Stimulated activated CD4-positive, alpha-beta T cell treated with anti-CD3 and anti-CD28 coated beads, Interleukin-2, amount 100 ng/mL, for 4 hours (primary cell): ENCODE data around the gene C9orf78.

Experiments used
- DNase-seq: peaks from one replicate; pipeline ENCODE4 v3.0.0-alpha.2; 2020; ENCODE audit warnings: low read depth

C9orf78 gene

DNA sequence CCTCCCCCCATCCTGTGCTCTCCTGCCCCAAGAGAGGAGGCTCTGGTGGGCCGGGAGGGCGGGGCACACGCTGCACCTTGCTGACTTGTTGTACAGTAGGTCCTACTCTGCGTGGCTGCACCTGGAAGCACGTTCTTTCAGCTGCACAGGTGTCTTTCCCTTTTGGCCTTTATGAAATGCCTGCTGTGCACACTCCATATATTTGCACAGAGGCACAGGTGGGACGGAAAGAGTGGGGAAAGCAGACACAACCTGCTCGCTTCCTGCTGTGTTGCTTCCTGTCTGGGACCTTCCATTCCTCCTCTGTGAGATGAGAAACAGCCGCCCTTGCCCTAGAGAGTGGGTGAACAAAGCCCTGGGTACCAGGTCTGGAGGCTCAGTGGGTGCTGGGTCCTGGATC is 5.0 kb upstream of the C9orf78 start:
- DNase-seq = no peak

DNA sequence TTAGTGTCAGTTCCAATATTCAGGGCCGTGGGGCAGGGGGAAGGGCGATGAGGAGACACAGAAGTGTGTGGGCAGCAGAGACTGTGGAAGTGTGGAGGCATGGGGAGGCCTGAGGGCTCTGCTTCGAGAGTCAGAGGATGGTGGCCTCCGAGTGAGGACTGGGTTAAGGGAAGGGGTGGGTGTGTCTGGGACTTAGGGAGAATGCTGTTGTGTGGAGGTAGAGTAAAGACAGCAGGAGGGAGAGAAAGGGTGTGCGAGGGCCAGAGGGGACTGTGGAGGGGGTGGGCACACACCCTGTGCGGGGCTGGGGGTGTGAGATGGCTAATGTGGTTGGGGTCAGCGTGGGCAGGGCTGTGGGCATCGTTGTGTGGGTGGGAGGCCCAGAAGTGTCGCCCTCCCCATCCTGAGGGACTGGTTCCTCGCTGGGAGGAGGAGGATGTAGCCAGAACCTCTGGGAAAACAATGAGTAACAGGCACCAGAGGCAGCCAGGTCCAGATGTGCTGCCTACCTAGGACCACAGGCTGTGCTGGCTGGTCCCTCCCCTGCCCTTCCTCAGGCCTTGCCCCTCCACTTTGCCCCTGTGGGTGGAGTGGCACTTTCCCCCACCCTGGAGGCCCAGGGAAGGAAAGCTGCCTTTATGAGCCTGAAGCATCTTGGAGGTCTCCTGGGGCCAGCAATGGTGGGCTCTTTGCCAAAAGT is 4.4 kb upstream of the C9orf78 start:
- DNase-seq = no peak

DNA sequence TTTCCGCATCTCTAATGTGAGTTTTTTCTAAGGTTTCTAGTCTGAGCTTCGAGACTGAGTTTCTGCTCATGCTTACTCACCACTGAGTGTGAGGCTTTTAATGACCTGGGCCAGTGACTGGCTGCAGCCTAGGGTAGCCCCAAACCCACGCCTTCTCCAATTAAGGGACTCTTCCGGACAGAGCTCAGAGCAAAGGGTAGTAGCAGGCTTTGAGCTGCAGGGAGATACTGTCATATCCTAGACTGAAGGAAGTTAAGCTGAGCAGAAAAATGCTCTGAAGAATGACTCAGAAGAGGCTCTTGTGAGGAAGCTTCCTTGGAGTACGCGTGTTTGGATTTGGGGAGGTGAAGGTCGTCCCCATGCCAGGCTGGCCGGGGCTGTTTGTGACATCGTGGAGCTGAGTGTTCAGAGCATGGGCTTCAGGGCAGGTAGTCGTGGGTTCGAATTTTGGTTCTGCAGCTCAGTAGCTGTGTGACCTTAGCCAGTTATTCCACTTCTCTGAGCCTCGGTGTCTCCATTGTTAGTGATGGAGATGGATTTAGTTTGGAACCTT is 3.7 kb upstream of the C9orf78 start:
- no peak for DNase-seq

DNA sequence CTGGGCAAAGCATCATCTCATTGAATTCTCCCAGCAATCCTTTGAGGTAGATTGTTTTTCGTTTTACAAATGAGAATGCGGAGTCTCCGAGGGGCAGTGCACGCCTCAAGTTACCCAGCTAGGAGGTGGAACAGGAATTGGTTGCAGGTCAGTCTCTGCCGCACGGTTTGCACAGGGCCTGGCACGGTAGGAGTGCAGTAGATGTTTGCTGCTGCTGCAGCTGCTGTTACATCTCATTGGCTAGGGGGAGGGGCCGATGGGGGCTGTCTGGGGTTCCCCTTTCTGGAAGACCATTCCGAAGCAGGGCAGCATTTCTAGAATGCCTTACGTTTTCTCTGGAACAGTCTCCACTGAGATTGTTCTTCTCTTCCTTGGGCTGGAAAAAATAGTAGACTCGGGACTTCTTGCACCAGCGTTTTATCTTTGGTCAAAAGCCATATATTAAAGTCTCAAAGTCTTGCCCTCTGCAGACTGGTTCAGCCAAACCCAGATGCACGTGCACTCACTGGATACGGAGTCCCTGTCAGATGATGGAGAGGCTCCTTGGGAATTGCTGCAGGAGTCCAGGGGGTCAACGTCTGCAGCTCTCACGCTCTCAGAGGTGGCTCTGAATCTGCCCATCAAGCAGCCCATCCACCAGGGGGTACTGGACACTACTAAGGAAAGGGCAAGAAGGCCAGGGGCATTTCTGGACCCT is 1.4 kb upstream of the C9orf78 start:
- DNase-seq = peak; percentile 40

DNA sequence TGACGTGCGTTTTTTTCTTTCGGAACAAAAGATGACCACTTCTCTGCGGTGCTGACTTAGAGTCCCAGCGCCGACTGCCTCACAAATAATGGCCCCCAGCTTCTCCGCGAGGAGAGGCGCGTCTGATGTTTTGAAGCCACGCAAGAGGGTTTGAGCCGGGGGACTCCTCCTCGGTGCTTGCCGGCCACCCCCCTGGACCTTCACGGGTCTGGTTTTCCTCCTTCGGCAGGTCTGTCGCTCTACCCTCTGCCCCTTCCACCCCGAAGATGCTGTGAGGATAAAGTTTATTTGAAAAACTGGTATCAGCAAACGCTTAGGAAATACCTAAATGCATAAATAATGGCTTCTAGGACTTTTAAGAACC is 767 bp upstream of the C9orf78 start:
- DNase-seq = no peak

DNA sequence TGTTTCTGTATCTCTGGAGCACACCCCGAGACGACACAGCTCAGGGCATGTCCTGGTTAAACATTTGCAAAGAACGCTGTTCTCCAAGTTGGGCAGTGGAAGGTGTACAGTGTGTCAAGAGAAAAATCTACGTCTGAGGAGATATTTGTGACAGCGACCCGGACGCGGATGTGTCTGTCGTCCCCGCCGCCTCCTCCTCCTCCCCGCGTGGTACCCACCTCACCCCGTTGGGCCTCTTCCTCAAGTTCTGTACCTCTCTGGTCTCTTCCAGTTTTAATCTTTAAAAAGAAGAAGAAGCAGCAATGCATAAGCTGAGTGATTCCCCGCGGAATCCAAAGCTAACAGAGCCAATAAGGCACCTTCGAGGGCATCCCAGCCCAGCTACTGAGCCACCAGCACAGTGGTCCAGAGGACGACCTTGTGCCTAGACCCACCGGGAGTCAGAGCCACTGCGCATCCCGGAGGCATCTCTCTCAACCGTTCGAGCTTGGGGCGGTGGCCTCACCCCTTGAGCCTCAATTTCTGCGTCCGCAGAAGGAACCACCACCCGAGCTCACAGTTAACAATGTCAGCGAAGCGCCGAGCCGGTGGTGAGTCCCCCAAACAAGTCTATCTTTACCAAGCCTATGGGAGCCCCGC is 467 bp downstream of the C9orf78 start:
- peak; percentile 31 for DNase-seq

DNA sequence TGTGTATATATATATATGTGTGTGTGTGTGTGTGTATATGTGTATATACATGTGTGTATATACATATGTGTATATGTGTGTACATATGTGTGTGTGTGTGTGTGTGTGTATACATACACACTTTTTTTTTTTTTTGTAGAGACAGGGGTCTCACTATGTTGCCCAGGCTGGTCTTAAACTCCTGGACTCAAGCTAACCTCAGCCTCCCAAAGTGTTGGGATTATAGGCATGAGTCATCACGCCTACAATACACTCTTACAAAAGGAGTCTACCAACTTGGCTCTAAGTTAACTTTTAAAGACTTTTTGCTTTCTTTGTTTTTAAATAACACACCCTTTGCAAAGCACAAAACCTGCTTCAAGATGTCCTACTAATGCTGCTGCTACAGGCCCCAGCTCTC is 2.1 kb downstream of the C9orf78 start:
- no peak for DNase-seq

DNA sequence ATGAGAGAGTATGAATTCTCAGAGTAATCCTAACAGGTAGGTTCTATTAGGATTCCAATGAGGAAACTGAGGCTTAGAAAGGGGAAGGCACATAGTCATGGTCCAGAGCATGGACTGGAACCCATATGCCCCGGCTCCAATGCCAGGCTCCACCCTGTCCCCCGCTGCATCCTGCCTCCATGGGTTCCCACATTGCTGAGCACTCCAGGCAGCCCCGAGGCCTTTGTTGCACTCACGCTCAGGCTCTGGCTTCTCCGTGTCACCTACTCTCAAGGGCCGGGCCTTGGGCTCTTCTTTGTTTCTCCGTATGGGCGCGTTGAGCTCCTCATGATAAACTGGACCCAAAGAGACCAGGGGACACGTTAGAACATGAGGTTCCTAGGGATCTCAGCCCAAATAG is 6.1 kb downstream of the C9orf78 start:
- DNase-seq = no peak

DNA sequence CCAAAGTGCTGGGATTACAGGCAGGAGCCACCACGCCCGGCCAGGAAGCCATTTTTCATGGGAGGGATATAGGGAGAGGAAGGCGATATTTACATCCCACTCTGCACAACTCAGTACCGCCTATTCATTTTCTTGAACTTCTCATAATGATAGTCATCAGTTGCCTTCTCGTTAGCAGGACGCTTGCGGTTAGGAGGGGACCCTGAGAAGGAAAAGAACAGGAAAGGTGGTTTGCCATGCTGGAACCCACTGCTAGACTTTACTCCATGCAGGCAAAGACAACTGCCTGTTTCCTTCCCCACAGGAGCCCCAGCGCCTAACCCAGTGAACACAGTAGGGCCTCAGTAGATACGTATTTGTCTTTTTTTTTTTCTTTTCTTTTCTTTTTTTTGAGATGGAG is 7.0 kb downstream of the C9orf78 start:
- no peak for DNase-seq

DNA sequence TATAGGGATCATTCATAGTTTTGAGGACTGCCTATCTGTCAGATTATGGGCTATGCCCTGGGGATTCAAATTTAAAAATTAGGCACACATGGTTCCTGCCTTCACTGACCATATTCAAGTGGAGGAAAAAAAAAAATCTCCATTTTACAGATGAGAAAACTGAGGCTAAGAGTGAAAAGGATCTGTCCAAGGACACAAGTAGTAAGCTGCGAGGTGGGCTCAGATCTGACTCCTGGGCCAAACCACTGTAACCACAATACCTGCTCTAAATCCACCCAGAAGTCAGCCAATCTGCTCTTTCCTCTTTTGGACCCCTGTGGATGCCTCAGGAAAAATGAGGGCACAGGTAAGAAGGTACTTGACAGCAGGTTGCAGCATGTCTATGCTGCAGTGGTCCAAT is 8.3 kb downstream of the C9orf78 start:
- DNase-seq = no peak

DNA sequence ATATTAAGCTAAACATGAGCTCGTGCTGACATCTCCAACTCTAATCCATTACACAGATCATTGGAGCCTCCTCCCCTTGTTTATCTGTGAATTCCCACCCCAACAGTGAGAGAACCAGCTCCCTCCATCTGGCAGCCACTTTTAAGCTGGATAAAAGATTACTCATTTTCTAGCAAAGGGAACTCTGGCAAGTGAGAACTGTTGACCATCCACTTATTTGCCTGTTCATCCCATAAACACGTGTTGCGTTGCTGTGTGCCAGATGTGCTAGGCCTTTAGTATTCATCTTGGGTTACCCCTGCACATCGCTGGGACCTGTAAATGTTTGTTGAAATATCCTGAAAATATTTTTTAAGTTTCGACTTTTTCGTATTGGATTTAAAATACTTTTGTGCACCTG is 8.7 kb downstream of the C9orf78 start:
- DNase-seq = no peak

DNA sequence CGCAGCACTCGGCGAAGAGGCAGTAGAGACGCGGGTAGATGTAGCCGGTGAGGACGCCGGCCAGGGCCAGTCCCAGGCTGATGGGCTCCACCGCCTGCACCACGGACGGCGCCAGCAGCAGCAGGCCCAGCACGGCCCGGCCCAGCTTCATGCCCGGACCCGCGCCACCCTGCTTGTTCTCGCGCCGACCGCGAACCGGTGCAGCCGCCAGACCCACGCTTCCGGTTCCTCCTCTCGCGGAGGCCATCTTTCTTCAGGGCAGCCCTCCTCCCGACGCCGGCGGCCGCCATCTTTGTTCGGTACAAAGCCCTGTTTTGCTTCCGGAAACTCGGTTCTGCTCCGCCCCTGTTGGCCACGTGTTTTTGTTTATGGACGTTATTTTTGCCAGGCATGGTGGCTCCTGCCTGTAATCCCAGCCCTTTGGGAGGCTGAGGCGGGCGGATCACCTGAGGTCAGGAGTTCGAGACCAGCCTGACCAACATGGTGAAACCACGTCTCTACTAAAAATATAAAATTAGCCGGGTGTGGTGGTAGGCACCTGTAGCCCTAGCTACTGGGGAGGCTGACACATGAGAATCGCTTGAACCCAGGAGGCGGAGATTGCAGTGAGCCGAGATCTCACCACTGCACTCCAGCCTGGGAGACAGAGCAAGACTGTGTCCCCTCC is 11.0 kb downstream of the C9orf78 start, which contains the start of gene TOR1A:
Gene TOR1A (minus strand): TSS at position 202 of the 667 bp plus-strand sequence. CDS start 51 bp downstream, at position 151.
- peak; percentile 89 for DNase-seq

DNA sequence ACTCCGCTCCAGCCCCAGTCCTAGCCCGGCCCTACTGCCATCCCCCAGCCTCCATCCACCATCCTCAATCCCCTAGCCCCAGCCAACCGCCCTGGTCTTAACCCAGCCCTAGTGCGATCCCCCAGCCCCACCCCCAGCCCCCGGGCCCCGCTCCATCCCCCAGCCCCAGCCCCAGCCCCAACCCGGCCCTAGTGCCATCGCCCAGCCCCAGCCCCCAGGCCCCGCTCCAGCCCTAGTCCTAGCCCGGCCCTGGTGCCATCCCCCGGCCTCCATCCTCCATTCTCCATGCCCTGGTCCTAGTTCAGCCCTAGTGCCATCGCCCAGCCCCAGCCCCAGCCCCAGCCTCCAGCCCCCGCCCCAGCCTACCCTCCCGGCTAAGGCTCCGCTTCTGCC is 11.5 kb downstream of the C9orf78 start:
- DNase-seq = no peak

DNA sequence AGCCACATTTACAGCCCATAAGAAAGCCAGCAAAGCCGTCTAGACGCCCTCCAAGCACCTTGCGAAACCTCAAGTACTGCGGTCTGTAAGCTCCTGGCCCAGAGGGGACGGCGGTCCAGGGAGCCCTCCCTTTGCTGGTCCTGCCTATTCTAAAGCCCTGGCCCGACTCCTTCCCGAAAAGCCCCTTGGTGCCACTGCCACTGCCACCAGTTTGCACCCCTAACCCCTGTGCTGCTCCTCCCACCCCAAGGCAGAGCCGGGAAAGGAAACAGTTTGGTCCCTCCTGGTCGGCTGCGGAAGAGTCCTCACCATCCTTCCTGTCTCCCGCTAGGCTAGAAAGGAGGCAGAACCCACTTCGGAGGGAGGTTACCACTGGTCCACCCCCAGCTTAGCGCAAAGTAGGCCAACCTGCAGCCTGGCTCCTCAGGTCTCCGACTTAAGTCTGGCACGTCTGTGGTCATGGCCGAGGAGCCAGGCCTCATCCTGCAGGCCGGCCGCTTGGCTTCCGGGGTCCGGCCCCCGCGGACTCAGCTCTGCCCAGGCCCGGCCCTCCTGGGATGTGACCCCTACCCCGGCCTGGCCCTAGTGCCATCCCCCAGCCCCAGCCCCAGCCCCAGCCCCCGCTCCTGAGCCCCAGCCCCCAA is 12.1 kb downstream of the C9orf78 start:
- no peak for DNase-seq

DNA sequence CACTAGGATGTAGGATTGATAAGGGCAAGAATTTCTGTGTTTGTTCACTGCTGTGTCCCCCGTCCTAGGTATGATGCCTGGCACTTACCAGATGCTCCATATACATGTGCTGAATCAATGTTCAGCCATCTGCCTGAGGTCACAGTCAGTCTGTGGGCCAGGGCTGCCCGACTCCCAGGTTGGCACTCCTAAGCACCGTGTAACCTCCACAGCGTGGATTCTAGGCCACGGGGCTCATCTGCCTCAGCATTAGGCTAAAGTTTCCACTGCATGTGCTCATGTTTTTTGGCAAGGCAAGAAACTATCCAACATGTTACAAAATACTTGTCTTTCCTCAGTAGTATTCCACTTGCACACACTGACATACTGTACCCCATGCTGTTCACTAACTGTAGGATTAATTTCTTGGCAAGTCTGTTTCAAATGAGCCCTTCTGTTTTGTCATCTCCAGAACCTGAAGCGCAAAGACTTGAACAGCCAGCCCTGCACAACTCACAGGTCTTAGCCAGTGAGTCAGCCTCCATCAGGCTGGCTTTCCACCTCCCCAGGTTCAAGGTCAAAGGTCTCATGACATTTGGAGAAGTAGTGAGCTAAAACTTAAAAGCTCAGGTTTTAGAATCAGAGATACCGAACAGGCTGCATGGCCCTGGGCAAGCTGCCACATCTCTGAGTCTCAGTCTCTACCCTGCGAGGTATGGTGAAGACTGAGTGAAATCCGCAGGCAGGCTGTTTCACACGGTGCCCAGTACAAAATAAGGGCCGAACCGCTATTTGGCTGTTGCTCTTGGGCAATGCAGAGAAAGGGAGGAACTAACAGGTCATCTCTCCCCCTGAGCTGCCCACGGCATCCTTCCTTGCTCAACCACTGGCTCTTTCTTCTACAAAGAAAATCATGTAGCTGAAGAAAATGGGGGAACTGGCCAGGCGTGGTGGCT is 18.3 kb downstream of the C9orf78 start:
- no peak for DNase-seq

DNA sequence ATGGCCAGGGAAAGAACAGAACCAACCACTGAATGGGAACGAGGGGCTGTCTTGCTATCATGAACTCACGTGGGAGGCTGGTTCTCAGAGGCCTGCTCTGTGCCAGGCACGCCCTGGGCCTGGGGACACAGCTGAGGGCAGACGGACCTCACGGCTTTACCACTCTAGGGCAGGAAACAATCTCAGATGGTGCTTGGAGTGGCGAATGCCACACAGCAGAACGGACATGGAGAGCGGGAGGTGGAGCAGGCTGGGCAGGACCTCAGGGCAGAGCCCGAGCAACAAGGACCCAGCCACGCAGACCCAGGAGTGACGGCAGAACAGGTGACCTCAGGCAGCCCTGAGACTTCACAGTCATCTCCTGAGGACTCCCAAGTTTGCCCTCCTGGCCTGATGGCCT is 19.8 kb downstream of the C9orf78 start:
- no peak for DNase-seq

DNA sequence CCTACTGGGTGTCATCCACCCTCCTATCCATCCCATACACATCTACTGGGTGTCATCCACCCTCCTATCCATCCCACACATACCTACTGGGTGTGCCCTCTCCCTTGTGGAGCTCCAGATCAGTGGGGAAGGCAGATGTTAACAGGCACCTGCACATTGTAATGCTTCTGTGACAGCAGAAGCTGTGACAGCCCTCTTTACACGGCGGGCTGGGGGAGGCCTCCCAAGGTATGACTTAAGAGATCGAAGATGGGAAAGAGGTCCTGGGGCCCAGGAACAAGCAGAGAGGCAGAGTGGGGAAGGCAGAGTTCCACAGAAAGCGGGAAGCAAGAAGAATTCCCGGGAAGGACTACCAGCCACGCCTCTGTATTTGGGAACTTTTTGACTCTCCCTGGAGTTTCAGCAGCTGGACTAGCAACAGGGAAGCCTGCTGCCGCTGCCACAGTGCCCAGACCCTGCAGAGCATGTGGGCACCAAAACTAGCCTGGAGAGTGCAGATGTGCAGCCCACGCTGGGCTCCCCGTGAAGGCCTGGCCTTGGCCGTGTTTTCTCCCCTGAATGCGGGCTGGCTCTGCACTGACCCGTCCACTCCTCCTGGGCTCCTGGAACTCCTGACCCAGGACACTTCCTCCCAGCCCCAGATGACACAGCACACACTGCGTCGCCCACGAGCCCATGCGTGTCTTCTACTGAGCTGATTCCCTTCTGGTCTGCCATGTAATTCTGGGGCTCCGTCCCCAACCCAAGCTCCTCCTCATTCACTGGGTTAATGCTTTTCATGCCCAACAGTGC is 20.4 kb downstream of the C9orf78 start:
- DNase-seq = no peak

DNA sequence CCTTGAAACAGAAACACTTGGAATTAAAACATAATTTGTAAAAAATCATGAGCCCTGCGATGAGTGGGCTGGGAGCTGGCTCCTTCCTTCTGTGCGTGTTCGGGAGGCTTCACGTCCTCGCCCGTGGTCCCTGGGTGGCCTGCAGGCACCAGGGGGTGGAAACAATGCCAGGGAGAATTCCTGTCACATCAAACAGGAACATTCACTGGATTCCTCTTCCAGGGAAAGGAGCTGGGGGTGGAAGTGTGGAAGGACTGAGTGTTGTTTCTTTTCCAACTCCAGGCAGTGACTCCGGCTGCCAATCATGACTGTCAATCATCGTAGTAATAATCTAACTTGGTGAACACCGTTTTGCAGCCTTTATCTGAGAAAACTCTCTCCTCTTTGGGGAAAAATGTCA is 21.4 kb downstream of the C9orf78 start:
- DNase-seq = no peak

DNA sequence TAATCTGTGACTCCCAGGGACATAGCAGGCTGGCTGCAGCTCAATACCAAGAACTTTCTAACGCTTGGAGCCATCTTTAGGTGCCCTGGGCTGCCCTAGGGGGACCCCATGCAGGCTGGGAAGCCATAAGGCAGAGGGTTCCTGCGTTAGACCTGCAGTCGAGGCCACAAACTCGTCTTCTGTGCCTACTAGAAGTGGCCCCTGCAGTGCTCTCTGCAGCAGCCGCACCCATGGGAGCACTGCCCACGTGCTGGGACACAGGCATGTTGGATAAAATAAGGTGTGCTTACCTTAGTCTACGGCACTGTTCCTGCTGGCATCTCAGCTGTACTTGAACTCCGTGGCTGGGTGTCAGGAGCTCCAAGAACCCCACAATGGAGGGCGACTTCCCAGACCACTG is 22.7 kb downstream of the C9orf78 start:
- no peak for DNase-seq

DNA sequence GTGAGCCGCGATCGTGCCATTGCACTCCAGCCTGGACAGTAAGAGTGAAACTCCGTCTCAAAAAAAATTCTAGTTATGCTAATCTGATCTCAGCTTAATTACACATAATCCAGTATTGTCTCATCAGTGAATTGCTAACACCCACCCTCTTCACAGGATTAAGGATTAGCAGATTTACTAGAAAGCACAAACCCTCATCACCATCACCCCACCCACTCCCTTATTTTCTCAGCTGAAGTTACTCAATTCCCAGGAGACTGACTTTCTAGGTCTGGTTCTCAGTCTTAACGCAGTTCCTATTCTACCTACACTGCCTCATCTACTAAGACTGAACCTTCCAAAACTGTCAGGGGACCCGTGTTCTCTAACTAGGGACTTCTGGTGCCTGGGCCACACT is 23.1 kb downstream of the C9orf78 start:
- no peak for DNase-seq
